Astrocyte of the cerebellum (primary cell): ENCODE results near the gene KPNA1.

Experiments used
- DNase-seq: peaks from one replicate; pipeline ENCODE4 v3.0.0-alpha.2; 2011; ENCODE audit warnings: low read depth
- H3K4me3 ChIP-seq: 2 replicates; pipeline ENCODE4 v1.5.1; 2011; ENCODE audit warnings: mild to moderate bottlenecking, low read depth, low read length, moderate library complexity
- in situ Hi-C: cut with HindIII; loops from 2 replicates; pipeline ENCODE4 v1.10.0; 2017; ENCODE audit warnings: low sequenced_read_pairs
- TF ChIP-seq, protein P1 (sequence below): IDR thresholded peaks from 2 replicates; pipeline ENCODE4 v1.5.1; 2012; ENCODE audit warnings: low read length, low read depth, moderate library complexity, mild to moderate bottlenecking; ENCODE audit errors: missing control alignments

The KPNA1 gene

GRCh38 chr3:122469659-122470058, 45.1 kb downstream of the KPNA1 start:
- no peak overlapping the region for H3K4me3 ChIP-seq

DNA sequence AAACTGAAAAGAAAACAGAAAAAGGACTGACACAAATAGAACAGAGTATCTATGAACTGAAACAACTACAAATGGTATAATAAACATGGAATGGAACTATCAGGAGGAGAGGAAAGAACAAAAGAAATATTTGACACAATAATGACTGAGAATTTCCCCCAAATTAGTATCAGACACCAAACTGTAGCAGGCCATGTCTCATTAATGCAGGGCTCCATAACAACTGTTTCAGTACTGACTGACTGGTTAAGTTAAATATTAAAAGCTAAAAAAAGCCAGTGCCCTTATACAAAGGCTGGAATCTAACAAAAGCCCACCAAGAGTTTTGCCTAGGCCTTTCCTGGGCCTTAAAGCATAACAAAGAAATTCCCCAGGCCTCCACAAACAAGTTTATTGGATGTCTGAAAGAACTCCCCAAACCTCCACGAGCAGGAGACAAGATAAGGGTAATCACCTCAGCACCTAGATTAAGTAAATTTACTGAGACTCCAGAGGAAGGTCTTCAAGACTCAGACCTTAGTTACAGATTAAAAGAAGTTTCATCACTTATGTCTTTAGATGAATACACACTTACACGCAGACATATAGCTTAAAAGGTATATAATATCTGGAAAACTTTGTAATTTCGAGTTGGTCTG, 45.7 kb downstream of the KPNA1 start:
- no peak overlapping the region for H3K4me3 ChIP-seq
- TF ChIP-seq, protein P1, sequence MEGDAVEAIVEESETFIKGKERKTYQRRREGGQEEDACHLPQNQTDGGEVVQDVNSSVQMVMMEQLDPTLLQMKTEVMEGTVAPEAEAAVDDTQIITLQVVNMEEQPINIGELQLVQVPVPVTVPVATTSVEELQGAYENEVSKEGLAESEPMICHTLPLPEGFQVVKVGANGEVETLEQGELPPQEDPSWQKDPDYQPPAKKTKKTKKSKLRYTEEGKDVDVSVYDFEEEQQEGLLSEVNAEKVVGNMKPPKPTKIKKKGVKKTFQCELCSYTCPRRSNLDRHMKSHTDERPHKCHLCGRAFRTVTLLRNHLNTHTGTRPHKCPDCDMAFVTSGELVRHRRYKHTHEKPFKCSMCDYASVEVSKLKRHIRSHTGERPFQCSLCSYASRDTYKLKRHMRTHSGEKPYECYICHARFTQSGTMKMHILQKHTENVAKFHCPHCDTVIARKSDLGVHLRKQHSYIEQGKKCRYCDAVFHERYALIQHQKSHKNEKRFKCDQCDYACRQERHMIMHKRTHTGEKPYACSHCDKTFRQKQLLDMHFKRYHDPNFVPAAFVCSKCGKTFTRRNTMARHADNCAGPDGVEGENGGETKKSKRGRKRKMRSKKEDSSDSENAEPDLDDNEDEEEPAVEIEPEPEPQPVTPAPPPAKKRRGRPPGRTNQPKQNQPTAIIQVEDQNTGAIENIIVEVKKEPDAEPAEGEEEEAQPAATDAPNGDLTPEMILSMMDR: no peak
- in situ Hi-C loops: loop anchor here (25.0 kb wide), 1 partner anchor 193 kb away; no protein-coding TSS in a partner anchor
- DNase-seq: no peak

More at GRCh38 chr3:122469659-122470058, 45.1 kb downstream of the KPNA1 start:
- DNase-seq: peak; percentile 13
- in situ Hi-C loops: loop anchor here (25.0 kb wide), 1 partner anchor 193 kb away; no protein-coding TSS in a partner anchor
- TF ChIP-seq, protein P1: no peak

GRCh38 chr3:122466701-122467240, 48.0 kb downstream of the KPNA1 start:
- TF ChIP-seq, protein P1: no peak
- DNase-seq: no peak
- H3K4me3 ChIP-seq: no peak overlapping the region
- in situ Hi-C loops: loop anchor here (25.0 kb wide), 1 partner anchor 196 kb away; no protein-coding TSS in a partner anchor

- TF ChIP-seq, protein P1: no peak
- H3K4me3 ChIP-seq: no peak overlapping the region
- in situ Hi-C loops: loop anchor here (25.0 kb wide), 1 partner anchor 198 kb away; no protein-coding TSS in a partner anchor
- no peak for DNase-seq
These were observed 50.1 kb downstream of the KPNA1 start for GRCh38 chr3:122464659-122465058.

DNA sequence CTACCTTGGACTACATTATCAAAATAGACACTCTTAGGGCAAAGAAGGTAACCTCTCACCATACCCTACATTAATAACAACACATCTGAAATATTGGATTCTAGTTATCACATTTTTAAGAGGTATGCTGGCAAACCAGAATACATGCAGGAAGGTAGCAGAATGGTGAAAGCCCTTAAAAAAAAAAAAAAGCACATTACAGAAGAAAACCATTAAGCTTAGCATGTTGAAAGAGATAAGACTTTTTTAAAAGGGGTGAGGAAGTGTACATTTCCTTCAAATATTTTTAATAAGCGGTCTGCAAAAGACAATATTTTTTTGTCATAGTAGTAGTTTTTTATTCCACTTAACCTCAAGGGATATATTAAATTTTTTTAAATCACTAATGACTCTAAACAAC, 52.3 kb downstream of the KPNA1 start:
- DNase-seq: no peak
- H3K4me3 ChIP-seq: no peak overlapping the region
- in situ Hi-C loops: loop anchor here (25.0 kb wide), 1 partner anchor 200 kb away; no protein-coding TSS in a partner anchor
- TF ChIP-seq, protein P1: no peak

- TF ChIP-seq, protein P1: no peak
- in situ Hi-C loops: loop anchor here (25.0 kb wide), 1 partner anchor 200 kb away; no protein-coding TSS in a partner anchor
- H3K4me3 ChIP-seq: no peak overlapping the region
These were observed 52.9 kb downstream of the KPNA1 start for GRCh38 chr3:122461806-122462205.

More at GRCh38 chr3:122461806-122462205, 52.9 kb downstream of the KPNA1 start:
- DNase-seq: no peak
